Fibroblast of lung (primary cell): ENCODE measurements around the gene MAP3K1.

ENCODE experiments used
- EZH2 ChIP-seq: IDR thresholded peaks from 2 replicates; pipeline ENCODE4 v1.5.1; 2012; ENCODE audit warnings: low read length, control low read depth, mild to moderate bottlenecking; ENCODE audit errors: missing control alignments
- TF ChIP-seq, protein P1 (sequence below), 2 donors: IDR thresholded peaks in 1 of 2; conservative IDR thresholded peaks in 1 of 2; 1 replicate in 1 of 2; 2 replicates in 1 of 2; pipeline ENCODE4 v1.5.1; 2011 to 2012; ENCODE audit warnings: low read length in 2 of 2, control low read depth in 1 of 2, inconsistent platforms in 1 of 2, low read depth in 1 of 2, mild to moderate bottlenecking in 1 of 2

DNA sequence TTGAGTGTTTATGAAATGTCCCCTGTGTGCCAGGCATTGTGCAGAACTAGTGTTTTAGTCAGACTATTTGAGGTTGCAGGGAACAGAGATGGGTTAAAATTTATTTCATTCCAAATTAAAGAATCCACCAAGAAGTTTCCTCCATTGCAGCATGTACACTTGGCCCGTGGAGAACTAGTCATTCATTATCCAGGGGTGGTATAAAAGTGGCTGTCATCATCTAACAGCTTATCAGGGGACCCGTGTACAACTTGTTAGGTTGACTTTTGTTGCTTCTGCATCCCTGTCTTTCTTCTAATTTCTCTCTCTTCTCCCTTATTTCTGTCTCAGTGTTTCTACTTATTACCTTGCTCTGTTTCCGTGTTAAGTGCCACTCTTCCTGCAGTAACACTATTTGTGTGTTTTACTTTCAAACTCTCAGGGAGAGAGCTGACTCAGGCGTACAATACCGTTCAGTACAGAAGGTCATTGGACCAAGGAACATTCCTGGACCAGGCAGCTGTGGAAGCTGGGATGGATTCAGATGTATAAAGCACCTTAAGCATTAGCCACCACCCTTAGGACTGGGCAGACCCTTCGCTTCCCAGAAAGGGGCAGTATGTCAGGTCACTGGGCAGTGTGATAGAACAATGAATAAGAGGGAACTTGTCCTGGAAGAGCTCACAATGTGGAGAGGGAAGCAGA lies 36.1 kb downstream of the MAP3K1 start:
- TF ChIP-seq, protein P1, sequence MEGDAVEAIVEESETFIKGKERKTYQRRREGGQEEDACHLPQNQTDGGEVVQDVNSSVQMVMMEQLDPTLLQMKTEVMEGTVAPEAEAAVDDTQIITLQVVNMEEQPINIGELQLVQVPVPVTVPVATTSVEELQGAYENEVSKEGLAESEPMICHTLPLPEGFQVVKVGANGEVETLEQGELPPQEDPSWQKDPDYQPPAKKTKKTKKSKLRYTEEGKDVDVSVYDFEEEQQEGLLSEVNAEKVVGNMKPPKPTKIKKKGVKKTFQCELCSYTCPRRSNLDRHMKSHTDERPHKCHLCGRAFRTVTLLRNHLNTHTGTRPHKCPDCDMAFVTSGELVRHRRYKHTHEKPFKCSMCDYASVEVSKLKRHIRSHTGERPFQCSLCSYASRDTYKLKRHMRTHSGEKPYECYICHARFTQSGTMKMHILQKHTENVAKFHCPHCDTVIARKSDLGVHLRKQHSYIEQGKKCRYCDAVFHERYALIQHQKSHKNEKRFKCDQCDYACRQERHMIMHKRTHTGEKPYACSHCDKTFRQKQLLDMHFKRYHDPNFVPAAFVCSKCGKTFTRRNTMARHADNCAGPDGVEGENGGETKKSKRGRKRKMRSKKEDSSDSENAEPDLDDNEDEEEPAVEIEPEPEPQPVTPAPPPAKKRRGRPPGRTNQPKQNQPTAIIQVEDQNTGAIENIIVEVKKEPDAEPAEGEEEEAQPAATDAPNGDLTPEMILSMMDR (conservative IDR thresholded peaks at IDR 0.05 in 1 of 2, IDR thresholded peaks at IDR 0.05 in 1 of 2; ENCODE audit: low read depth in 1 of 2, low read length in 2 of 2), result no peak
- TF ChIP-seq EZH2, result no peak
